Measurements from ENCODE around the gene EHD4. TPM values are rescaled to one million over a fixed set of nuclear protein-coding genes. Genes with fewer than 3 reads are reported as not detected.

EHD4 gene
- total RNA-seq, 4 donors from 2014 or later = 13.2 to 31.5 (median 22.0) TPM

- WGBS, 2 donors = 69 to 73% methylated on average over 6 of the region's 6 CpGs
- Histone ChIP-seq H3K27ac (peak overlapping the region; percentile 23 to 70 (median 56)), H3K36me3 (peaks cover 0 to 22% (median 0%) of the 10 kb centered on the region in 3 donors), H3K4me3 (no peak overlapping the region), H3K4me1 (peaks cover 0 to 28% (median 10%) of the 10 kb centered on the region in 4 donors), H3K9me3 (no peaks in the 10 kb centered on the region), H3K27me3 (no peaks in the 10 kb centered on the region)
- TF ChIP-seq, protein P1, sequence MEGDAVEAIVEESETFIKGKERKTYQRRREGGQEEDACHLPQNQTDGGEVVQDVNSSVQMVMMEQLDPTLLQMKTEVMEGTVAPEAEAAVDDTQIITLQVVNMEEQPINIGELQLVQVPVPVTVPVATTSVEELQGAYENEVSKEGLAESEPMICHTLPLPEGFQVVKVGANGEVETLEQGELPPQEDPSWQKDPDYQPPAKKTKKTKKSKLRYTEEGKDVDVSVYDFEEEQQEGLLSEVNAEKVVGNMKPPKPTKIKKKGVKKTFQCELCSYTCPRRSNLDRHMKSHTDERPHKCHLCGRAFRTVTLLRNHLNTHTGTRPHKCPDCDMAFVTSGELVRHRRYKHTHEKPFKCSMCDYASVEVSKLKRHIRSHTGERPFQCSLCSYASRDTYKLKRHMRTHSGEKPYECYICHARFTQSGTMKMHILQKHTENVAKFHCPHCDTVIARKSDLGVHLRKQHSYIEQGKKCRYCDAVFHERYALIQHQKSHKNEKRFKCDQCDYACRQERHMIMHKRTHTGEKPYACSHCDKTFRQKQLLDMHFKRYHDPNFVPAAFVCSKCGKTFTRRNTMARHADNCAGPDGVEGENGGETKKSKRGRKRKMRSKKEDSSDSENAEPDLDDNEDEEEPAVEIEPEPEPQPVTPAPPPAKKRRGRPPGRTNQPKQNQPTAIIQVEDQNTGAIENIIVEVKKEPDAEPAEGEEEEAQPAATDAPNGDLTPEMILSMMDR (IDR thresholded peaks at IDR 0.05) = no peak
- TF ChIP-seq POLR2A (IDR thresholded peaks at IDR 0.05) (no peak), EP300 (IDR thresholded peaks at IDR 0.05) (no peak)
- DNase-seq (ENCODE audit: low spot score in 2 of 2) = no peak
Measured at GRCh38 chr15:41943543-41944312, 28.6 kb downstream of the EHD4 start.

- 81 to 83% methylated on average over 7 of the region's 7 CpGs for WGBS, 2 donors
- no peak for DNase-seq (ENCODE audit: low spot score in 2 of 2)
Measured at GRCh38 chr15:41942886-41943285, 29.5 kb downstream of the EHD4 start.

DNA sequence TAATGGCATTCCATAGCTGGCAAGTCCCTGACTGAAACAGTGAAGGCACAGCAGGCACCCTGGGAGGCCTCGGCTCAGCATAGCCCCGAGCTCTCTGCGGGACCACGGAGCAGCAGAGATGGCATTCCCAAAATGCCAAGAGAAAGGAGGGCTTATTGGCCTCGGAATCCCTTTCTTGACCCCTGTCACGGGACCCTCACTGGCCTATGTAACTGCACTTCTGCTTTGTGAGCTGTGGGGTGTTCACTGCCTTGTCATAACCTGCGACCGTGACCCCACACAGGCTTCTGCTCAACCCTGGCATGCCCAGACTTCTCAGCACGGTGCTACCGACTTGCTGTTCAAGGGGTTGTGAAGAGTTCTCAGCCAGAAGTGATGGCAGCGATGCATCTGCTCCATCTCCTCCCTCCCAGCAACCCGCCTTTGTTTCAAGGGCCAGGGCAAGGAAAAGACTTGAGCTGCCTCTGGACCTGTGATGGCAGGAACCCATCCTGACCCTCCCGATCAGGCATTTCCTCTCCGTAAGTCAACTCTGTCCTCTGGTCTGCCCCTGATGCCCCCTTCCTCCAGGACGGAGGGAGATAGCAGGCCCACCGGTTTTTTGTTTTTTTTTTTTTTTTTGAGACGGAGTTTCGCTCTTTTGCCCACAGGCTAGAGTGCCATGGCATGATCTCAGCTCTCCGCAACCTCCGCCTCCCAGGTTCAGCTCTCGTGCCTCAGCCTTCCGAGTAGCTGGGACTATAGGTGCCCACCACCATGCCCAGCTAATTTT lies 30.5 kb downstream of the EHD4 start:
- Histone ChIP-seq H3K27ac (peak overlapping the region in 2 of 4 donors; percentile 36 to 42), H3K4me3 (no peak overlapping the region), H3K4me1 (peaks cover 0 to 33% (median 11%) of the 10 kb centered on the region in 4 donors), H3K27me3 (no peaks in the 10 kb centered on the region), H3K9me3 (no peaks in the 10 kb centered on the region), H3K36me3 (peaks cover 0 to 22% (median 0%) of the 10 kb centered on the region in 3 donors)
- TF ChIP-seq POLR2A (IDR thresholded peaks at IDR 0.05) = no peak
- TF ChIP-seq, protein P1 (IDR thresholded peaks at IDR 0.05) = no peak
- TF ChIP-seq EP300 (IDR thresholded peaks at IDR 0.05) = no peak
- no peak for DNase-seq (ENCODE audit: low spot score in 2 of 2)
- 77 to 85% methylated on average over 22 of the region's 22 CpGs for WGBS, 2 donors

More at GRCh38 chr15:41942886-41943285, 29.5 kb downstream of the EHD4 start:
- peak overlapping the region in 2 of 4 donors; percentile 36 to 70 for H3K27ac ChIP-seq
- no peaks in the 10 kb centered on the region for H3K27me3 ChIP-seq
- peaks cover 0 to 22% (median 0%) of the 10 kb centered on the region in 3 donors for H3K36me3 ChIP-seq
- peaks cover 0 to 28% (median 10%) of the 10 kb centered on the region in 4 donors for H3K4me1 ChIP-seq
- H3K9me3 ChIP-seq = no peaks in the 10 kb centered on the region
- TF ChIP-seq, protein P1 (IDR thresholded peaks at IDR 0.05) = no peak
- TF ChIP-seq POLR2A (IDR thresholded peaks at IDR 0.05) (no peak), EP300 (IDR thresholded peaks at IDR 0.05) (no peak)
- no peak overlapping the region for H3K4me3 ChIP-seq

GRCh38 chr15:41940441-41940857 lies 31.9 kb downstream of the EHD4 start:
- DNase-seq (ENCODE audit: low spot score in 2 of 2) = no peak
- Histone ChIP-seq H3K36me3 (peaks cover 0 to 22% (median 0%) of the 10 kb centered on the region in 3 donors), H3K27me3 (no peaks in the 10 kb centered on the region), H3K4me3 (no peak overlapping the region), H3K4me1 (peaks cover 0 to 39% (median 14%) of the 10 kb centered on the region in 4 donors), H3K9me3 (no peaks in the 10 kb centered on the region), H3K27ac (peak overlapping the region in 1 of 4 donors; percentile 34)
- TF ChIP-seq POLR2A (IDR thresholded peaks at IDR 0.05) = no peak
- TF ChIP-seq, protein P1 (IDR thresholded peaks at IDR 0.05) = no peak
- 83 to 89% methylated on average over 13 of the region's 13 CpGs for WGBS, 2 donors
